ENCODE results near the gene DOCK1.

The DOCK1 gene

DNA sequence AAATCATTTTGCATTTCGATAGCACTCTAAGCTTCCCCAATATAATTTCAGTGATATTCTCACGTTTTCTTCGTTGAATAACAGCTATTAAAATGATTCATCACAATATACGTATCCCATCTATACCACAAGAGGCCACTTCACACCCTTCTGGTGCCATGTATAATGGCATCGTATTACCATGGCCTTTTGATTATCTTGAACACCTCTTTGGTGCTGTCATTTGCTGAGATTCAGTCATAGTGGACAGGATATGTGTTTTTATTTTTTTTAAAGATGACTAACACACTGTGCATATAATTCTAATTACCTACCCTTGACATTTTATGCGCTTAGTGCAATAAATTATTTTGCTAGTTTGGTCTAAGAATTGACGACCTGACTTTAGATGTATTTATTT, 297.8 kb downstream of the DOCK1 start:
- TF ChIP-seq, protein P1, sequence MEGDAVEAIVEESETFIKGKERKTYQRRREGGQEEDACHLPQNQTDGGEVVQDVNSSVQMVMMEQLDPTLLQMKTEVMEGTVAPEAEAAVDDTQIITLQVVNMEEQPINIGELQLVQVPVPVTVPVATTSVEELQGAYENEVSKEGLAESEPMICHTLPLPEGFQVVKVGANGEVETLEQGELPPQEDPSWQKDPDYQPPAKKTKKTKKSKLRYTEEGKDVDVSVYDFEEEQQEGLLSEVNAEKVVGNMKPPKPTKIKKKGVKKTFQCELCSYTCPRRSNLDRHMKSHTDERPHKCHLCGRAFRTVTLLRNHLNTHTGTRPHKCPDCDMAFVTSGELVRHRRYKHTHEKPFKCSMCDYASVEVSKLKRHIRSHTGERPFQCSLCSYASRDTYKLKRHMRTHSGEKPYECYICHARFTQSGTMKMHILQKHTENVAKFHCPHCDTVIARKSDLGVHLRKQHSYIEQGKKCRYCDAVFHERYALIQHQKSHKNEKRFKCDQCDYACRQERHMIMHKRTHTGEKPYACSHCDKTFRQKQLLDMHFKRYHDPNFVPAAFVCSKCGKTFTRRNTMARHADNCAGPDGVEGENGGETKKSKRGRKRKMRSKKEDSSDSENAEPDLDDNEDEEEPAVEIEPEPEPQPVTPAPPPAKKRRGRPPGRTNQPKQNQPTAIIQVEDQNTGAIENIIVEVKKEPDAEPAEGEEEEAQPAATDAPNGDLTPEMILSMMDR (IDR thresholded peaks at IDR 0.05): no peak
- no peak for TF ChIP-seq ZFX (IDR thresholded peaks at IDR 0.05; ENCODE audit: borderline replicate concordance)
- no peak overlapping the region for H3K27ac ChIP-seq

- H3K27ac ChIP-seq: no peak overlapping the region
- TF ChIP-seq, protein P1 (IDR thresholded peaks at IDR 0.05): no peak
- TF ChIP-seq ZFX (IDR thresholded peaks at IDR 0.05; ENCODE audit: borderline replicate concordance): no peak
These were observed 301.9 kb downstream of the DOCK1 start for GRCh38 chr10:127207081-127207480.

- no peak overlapping the region for H3K27ac ChIP-seq
- TF ChIP-seq, protein P1 (IDR thresholded peaks at IDR 0.05): no peak
These were observed 305.8 kb downstream of the DOCK1 start for GRCh38 chr10:127210936-127211466.

GRCh38 chr10:127215866-127216265, 310.6 kb downstream of the DOCK1 start:
- TF ChIP-seq, protein P1 (IDR thresholded peaks at IDR 0.05): no peak
- no peak for TF ChIP-seq ZFX (IDR thresholded peaks at IDR 0.05; ENCODE audit: borderline replicate concordance)
- H3K27ac ChIP-seq: no peak overlapping the region

DNA sequence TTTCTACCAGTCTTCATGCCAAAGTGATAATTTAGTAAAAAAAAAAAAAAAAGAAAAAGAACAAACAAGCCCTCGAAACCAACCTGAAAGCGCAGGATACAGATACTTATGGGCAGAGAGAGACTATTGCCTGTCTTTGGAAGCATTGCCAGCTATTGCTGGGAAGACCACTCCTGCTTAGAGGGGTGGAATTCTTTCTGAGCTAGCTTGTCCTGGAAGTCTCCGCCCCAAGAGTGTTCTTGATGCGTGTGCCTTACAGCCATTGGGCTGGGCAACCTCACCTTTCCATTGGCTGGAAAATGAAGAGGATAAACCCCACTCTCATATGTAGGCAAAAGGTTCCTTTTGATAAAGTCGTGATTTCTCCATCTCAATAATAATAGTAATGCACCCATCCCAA, 311.0 kb downstream of the DOCK1 start:
- TF ChIP-seq, protein P1 (IDR thresholded peaks at IDR 0.05): no peak
- TF ChIP-seq ZFX (IDR thresholded peaks at IDR 0.05; ENCODE audit: borderline replicate concordance): no peak
- H3K27ac ChIP-seq: no peak overlapping the region

- H3K27ac ChIP-seq: no peak overlapping the region
- TF ChIP-seq, protein P1 (IDR thresholded peaks at IDR 0.05): no peak
- TF ChIP-seq ZFX (IDR thresholded peaks at IDR 0.05; ENCODE audit: borderline replicate concordance): no peak
These were observed 311.6 kb downstream of the DOCK1 start for GRCh38 chr10:127216786-127217185.

GRCh38 chr10:127218658-127219057, 313.4 kb downstream of the DOCK1 start:
- H3K27ac ChIP-seq: no peak overlapping the region
- TF ChIP-seq ZFX (IDR thresholded peaks at IDR 0.05; ENCODE audit: borderline replicate concordance): no peak
- TF ChIP-seq, protein P1 (IDR thresholded peaks at IDR 0.05): no peak

All from 22Rv1 (cell line).